CMK (cell line): ENCODE measurements around the gene MSMB.
"Not testable (repeated sequence)": the region's sequence is repeated elsewhere in the genome, so short reads cannot be mapped to it uniquely, and the experiment has no call there.

Source experiments
- DNase-seq: peaks from one replicate; pipeline ENCODE4 v3.0.0-alpha.2; 2010; ENCODE audit warnings: low read depth

MSMB gene

GRCh38 chr10:46006219-46006618 lies 39.9 kb downstream of the MSMB start:
- DNase-seq = no peak

DNA sequence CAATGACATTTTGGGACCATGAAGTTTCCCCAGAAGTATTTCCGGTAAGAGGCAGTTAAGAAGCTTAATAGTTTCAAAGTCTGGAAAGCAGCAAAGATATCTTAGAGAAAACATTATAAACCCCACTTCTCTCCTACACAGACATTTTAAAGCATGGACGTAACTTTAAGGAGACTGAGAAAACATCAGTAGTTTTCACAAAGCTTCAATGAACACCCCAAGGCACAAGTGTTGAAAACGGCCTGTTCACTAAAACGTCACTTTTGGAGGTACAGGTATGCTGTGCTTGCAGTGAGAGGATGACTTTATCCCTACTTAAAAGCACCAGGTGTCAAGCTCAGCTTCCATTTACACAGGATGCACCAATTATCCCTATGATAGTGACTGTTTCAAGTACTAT lies 40.7 kb downstream of the MSMB start:
- DNase-seq = no peak

DNA sequence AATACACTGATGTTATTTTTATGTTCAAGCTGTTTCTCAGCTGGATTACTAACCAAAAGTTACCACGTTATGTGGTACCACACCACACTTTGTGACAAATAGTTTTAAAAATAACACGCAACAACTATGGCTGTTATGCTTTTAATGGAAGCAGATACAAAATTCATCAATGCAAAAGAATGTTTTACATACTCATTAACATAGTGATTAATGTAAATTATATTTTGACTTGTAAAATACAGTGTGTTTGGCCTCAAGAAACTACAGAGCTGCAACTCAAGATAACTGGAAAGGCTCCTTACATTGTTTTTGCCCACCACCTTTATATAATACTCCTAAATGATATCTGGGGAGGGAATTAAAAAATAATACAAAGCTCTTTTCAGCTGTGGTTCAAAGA lies 41.1 kb downstream of the MSMB start:
- DNase-seq = no peak

DNA sequence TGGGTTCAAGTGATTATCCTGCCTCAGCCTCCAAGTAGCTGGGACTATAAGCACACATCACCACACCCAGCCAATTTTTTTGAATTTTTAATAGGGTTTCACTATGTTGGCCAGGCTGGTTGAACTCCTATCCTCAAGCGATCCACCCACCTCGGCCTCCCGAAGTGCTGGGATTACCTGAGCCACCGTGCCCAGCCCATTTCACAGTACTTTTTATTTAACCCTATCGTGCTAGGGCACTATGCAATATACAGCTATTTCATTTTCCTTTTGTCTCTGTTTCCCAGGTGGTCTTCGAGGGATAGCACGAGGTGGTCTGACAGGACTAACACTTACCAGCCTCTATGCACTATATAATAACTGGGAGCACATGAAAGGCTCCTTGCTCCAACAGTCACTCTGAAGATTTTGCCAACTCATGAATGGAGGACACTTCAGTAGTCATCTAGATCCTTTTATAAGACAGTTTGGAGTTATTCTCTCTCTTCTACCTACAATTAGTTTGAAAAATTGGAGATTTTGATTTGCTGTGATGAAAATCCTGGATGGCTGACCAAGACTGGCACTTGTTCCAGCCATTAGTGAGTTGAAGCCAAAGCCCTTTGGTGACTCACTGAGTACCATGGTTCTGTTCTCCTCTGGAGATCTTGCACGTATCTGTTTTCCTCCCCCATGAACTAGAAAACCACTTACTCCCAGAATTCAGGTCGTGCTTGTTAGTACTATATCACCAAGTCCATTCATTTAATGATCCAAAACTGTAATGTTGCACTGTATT lies 43.0 kb downstream of the MSMB start:
- no peak for DNase-seq

DNA sequence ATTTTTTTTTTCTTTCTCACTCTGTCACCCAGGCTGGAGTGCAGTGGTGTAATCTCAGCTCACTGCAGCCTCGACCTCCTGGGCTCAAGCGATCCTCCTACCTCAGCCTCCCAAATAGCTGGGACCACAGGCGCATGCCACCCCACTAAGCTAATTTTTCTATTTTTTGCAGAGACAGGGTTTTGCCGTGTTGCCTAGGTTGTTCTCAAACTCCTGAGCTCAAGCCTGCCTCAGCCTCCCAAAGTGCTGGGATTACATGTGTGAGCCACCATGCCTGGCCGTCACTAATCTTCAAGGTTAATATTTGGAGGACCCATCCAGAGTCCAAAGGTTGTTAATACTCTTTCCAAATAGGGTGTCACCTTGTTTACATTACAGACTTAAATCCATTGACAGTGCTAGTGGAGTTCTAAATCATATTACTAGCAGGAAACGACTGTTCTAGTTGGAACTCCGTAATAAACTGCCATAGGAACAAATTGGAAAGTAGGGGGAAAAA lies 43.8 kb downstream of the MSMB start:
- not testable (repeated sequence) for DNase-seq

DNA sequence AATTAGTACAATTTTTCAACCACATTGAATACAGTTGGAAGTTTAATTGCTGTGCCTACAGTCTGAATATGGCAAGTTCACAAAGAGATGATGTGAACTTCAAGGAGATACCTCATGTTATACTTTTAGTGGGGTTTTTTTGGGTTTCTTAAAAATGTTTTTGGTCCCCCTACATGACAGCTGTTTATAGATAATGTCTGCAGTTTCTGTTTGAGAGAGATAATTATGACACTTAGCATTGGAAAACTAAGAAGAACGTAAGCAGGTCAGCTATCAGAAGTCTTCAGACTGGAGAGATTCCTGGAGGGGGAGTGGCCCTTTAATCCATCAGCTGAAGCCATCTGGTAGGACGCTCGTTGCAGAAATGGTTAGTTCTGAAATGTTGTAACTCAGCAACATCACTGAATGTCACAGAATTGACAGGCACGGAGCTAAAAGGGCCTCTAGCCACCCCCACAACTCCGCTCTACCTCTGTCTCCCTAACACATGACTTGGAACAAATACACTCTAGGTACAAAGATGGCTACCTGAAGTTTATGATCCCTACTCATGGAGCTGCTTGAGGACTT lies 44.8 kb downstream of the MSMB start:
- DNase-seq = peak; percentile 83

DNA sequence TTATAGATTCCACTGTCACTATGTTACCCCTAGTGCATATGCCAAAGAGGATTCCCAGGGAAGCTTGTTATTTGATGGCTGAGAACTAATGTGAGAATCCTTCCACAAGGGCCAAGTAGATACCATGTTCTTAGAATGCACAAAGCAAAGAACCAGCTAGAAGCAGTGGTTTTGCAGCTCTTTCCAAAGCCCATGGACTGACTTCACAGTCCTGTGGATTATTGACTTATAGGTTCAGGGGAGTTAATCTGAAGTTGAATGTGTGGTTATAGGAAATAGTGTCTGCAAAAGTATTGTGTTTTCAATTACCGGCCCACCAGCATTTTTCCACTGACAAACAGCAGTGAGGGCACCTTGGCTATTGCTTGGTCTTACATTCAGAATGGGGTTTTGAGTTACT lies 45.5 kb downstream of the MSMB start:
- no peak for DNase-seq

- not testable (repeated sequence) for DNase-seq
Measured at GRCh38 chr10:45999955-46000354, 46.1 kb downstream of the MSMB start.

DNA sequence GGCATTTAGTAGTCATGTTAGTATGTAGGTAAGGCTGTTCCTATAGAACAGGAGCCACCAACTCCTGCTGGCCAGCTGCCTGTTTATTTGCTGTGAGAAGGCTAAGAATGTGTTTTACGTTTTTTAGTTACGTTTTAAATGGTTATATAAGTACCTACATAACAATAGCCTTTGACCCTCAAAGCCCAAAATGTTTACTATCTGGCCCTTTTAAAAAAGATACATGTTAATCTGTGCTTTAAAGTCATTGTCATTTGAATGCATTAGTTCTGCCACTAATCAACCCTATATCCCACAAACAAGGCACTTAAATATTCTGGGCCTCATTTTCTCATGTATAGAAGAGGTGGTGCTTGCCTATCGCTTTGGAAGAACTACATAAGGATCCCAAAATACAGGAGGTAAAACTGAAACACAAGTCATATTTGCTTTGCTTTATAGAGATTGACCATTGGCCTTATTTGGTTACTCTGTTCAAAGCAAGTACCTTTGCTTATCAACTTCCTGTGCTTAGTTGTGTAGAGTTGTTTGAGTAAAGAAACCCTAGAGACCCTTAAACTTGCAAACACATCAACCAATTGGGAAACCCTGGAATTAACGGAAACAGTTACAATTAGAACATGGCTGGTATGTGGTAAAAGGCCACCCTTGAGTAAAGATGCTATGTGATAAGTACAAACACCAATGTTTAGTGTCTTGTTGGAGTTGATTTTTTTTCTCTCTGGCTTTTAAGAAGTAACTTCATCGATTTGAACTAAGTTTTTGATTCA lies 47.9 kb downstream of the MSMB start:
- no peak for DNase-seq

- no peak for DNase-seq
Measured at GRCh38 chr10:45997557-45997956, 48.5 kb downstream of the MSMB start.

- DNase-seq = not testable (repeated sequence)
Measured at GRCh38 chr10:45985590-45985989, 60.5 kb downstream of the MSMB start.

- DNase-seq = not testable (repeated sequence)
Measured at GRCh38 chr10:45984473-45984872, 61.6 kb downstream of the MSMB start.

- DNase-seq = not testable (repeated sequence)
Measured at GRCh38 chr10:45983538-45984186, 62.4 kb downstream of the MSMB start.
